ENCODE data around the gene TSPAN9. TPM values are rescaled to one million over a fixed set of nuclear protein-coding genes. Genes with fewer than 3 reads are reported as not detected.

The TSPAN9 gene
- total and polyA plus RNA-seq, 9 of the 15 experiments (the other 6 are each of a cell fraction or from before 2014, with no cell fraction given) = 0.23 to 2.1 (median 0.60) TPM; not detected in 2

DNA sequence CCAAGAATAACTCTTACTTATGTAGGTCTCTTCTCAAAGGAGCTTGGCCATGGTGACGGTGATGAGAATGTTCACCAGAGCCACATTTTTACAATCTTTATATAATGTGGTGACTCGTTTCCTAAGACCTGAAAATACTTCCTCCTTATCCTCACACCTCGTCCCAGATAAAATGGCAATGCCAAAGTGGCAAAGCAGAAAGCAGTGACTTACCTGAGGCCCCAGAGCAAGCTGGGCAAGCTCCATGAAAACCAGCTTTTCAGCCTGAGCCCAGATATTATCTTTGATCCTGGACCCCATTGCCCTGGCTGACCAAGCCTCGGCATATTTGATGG lies 240.3 kb downstream of the TSPAN9 start:
- H3K4me2 ChIP-seq (ENCODE audit: insufficient read depth, low read length) = no peak overlapping the region
- peaks cover 0 to 7% of the 10 kb centered on the region in 2 experiments; a peak in 1 of 5 replicates for H3K27me3 ChIP-seq (ENCODE audit: control insufficient read depth in 2 of 2, insufficient read depth in 2 of 2, low read length in 2 of 2)
- CTCF ChIA-PET (ENCODE audit: low intra/inter-chr PET ratio) = no interaction called here
- no peaks in the 10 kb centered on the region for H3K4me1 ChIP-seq (replicated peaks in 1 of 2; ENCODE audit: control insufficient read depth in 2 of 2, insufficient read depth in 2 of 2, low read length in 2 of 2)
- FAIRE-seq = no peak
- no peaks in the 10 kb centered on the region for H3K9me3 ChIP-seq (replicated peaks; ENCODE audit: control insufficient read depth, insufficient read depth, low read depth, low read length)
- no peaks in the 10 kb centered on the region for H3K9me1 ChIP-seq (ENCODE audit: control insufficient read depth, insufficient read depth, low read length)
- no peaks in the 10 kb centered on the region for H3K79me2 ChIP-seq (ENCODE audit: control insufficient read depth, insufficient read depth, low read length)
- in situ Hi-C loops (cut with MboI) = no loop called here
- intact Hi-C loops (cut with micrococcal nuclease) = no loop called here
- no peak overlapping the region for H3K27ac ChIP-seq (ENCODE audit: extremely low read depth, low read depth, low read length)
- POLR2A ChIA-PET = no interaction called here
- no peaks in the 10 kb centered on the region for H3K36me3 ChIP-seq (ENCODE audit: control insufficient read depth, insufficient read depth, low read length)
- H4K20me1 ChIP-seq (replicated peaks; ENCODE audit: control insufficient read depth, insufficient read depth, low read length) = 0 out of 2 replicates have a peak, but pooled peaks cover 8% of the 10 kb centered on the region
- ATAC-seq = no peak
- 0% methylated on average over 4 of the region's 4 CpGs for WGBS (ENCODE audit: insufficient coverage, low coverage, missing lambda C conversion rate)
- H3K4me3 ChIP-seq = no peak overlapping the region
- no TSS peak for BruUV-seq (replicated peaks)
- TF ChIP-seq PREB (CRISPR knock-in tag; IDR thresholded peaks at IDR 0.05) (no peak), MBD2 (IDR thresholded peaks at IDR 0.05; ENCODE audit: borderline replicate concordance, low read depth) (no peak), TCF7 (IDR thresholded peaks at IDR 0.05; ENCODE audit: borderline replicate concordance) (no peak), MCM2 (IDR thresholded peaks at IDR 0.05; ENCODE audit: low read depth) (no peak), RBBP5 (IDR thresholded peaks at IDR 0.05; ENCODE audit: borderline replicate concordance, insufficient read depth, low read length, poor library complexity, severe bottlenecking) (no peak), SMARCC2 (IDR thresholded peaks at IDR 0.05; ENCODE audit: low read depth) (no peak), HDGF (IDR thresholded peaks at IDR 0.05) (no peak), IFI16 (CRISPR knock-in tag; IDR thresholded peaks at IDR 0.05) (no peak), SRSF1 (IDR thresholded peaks at IDR 0.05; ENCODE audit: low read depth, low read length) (no peak), CREB1 (IDR thresholded peaks at IDR 0.05) (no peak), CREB1 (CRISPR knock-in tag; IDR thresholded peaks at IDR 0.05) (no peak), ZNF76 (CRISPR knock-in tag; IDR thresholded peaks at IDR 0.05; ENCODE audit: borderline replicate concordance) (no peak), MAFK (IDR thresholded peaks at IDR 0.05; ENCODE audit: low read length) (no peak), MYC (IDR thresholded peaks at IDR 0.05; ENCODE audit: low read depth, low read length) (no peak), MYC (CRISPR knock-in tag; IDR thresholded peaks at IDR 0.05; ENCODE audit: borderline replicate concordance, low read depth) (no peak), AFF4 (CRISPR knock-in tag; IDR thresholded peaks at IDR 0.05) (no peak)
- TF ChIP-seq, protein P1, sequence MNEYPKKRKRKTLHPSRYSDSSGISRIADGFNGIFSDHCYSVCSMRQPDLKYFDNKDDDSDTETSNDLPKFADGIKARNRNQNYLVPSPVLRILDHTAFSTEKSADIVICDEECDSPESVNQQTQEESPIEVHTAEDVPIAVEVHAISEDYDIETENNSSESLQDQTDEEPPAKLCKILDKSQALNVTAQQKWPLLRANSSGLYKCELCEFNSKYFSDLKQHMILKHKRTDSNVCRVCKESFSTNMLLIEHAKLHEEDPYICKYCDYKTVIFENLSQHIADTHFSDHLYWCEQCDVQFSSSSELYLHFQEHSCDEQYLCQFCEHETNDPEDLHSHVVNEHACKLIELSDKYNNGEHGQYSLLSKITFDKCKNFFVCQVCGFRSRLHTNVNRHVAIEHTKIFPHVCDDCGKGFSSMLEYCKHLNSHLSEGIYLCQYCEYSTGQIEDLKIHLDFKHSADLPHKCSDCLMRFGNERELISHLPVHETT (CRISPR knock-in tag; conservative IDR thresholded peaks at IDR 0.05 in 1 of 2, IDR thresholded peaks at IDR 0.05 in 1 of 2) = no peak
- DNase-seq (ENCODE audit: extremely low read depth in 1 of 4, low spot score in 3 of 4) = no peak
- no peak overlapping the region for H2AFZ ChIP-seq (ENCODE audit: low read depth, low read length)
- H3K9ac ChIP-seq (ENCODE audit: insufficient read depth in 1 of 2, low read depth in 2 of 2, low read length in 2 of 2) = no peak overlapping the region

All from K562 (cell line).